Fibroblast of peridontal ligament (primary cell): Measurements from ENCODE around the gene BST1.

Experiments
- DNase-seq: peaks from one replicate; pipeline ENCODE4 v3.0.0-alpha.2; 2010; ENCODE audit errors: extremely low read depth

BST1 gene

GRCh38 chr4:15778289-15779241, 75.7 kb downstream of the BST1 start, which contains the start of gene CD38:
CD38 (plus strand) TSS chr4:15778328; CDS start chr4:15778415, 87 bp downstream.
- DNase-seq: no peak

- DNase-seq: peak; percentile 69
These were observed 76.4 kb downstream of the BST1 start for GRCh38 chr4:15779306-15779705.

GRCh38 chr4:15779809-15780208, 76.9 kb downstream of the BST1 start:
- DNase-seq: no peak

DNA sequence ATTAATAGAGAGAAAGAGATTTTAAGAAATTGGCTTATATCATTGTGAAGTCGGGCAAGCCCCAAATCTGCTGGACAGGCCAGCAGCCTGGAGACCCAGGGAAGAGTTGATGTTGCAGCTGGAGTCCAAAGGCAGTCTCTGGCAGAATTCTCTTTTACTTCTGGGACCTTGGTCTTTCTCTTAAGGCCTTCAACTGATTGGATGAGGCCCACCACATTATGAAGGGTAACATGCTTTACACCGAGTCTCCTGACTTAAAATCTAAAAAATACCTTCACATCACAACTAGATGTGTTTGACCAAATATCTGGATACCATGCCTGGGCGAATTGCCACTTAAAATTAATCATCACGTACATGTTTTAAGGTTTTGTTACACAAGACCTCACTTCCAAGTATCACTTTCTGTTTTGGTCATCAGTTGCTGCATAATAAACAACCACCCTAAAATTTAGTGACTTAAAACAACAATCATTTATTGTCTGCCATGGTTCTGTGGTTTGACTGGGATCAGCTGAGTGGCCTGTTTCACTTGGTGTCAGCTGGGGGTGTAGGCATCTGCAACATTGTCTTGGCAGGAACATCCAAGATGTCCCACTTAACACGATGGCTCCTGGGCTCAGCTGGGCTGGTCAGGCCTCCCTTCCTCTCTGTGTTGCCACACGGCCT, 78.7 kb downstream of the BST1 start:
- no peak for DNase-seq
